GM19438 (cell line): ENCODE measurements around the gene EIF4E1B.

Source experiments
- ATAC-seq: cut with Tn5 transposase; IDR thresholded peaks from one replicate; pipeline ENCODE4 v1.9.1; 2021; ENCODE audit warnings: low read depth; ENCODE audit not compliant: unreplicated experiment

EIF4E1B gene

DNA sequence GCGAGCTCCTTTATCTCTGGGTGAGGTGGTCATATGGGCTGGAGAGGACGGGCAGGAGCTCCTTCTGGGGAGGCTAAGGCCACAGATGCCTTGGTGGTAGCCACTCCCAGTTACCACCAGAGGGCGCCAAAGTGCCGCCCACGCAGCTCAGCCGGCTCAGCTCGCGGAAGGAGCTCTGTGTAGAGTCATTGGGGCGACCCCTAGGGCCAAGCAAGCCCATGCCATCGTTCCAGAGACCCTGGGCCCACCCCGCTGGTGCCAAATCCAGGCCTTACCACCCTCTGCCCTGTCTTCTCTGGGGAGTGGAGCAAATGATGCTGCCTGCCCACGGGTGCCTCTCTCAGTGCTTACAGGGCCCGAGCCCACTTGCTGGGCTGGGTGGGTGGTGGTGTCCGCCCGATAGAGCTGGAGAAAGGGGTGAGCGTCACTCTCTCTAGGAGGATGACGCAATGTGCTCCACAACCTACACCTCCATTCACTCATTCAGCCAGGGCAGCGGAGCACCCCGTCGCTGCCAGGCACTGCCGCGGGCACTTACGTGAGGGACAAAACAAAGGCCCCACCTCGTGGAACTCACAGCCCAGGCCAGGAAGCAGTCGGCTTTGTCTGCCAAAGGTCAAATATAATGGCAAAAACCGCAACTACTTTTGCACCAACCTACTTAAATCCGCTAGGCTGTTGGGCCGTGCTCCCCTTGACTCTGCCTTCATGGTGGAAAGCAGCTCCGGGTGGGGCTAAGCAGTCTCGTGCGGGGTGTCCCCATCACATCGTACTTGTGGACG is 30.6 kb downstream of the EIF4E1B start:
- peak; percentile 53 for ATAC-seq

DNA sequence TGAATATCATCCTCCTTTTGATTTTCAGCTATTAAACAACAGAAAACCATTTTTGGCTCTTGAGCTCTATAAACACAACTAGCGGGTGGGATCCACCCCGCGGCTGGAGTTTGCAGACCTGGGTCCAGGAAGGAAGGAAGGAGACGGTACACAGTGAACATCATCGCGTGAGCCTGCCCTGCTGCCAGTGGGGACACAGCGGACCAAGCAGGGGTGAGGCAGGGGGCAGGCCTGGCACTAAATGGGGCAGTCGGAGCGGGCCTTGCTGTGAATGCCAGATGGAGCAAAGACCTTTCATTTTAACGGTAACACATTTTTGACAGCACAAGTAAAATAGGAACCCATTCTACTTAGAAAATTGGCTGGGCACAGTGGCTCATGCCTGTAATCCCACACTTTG is 31.2 kb downstream of the EIF4E1B start:
- ATAC-seq, result no peak

DNA sequence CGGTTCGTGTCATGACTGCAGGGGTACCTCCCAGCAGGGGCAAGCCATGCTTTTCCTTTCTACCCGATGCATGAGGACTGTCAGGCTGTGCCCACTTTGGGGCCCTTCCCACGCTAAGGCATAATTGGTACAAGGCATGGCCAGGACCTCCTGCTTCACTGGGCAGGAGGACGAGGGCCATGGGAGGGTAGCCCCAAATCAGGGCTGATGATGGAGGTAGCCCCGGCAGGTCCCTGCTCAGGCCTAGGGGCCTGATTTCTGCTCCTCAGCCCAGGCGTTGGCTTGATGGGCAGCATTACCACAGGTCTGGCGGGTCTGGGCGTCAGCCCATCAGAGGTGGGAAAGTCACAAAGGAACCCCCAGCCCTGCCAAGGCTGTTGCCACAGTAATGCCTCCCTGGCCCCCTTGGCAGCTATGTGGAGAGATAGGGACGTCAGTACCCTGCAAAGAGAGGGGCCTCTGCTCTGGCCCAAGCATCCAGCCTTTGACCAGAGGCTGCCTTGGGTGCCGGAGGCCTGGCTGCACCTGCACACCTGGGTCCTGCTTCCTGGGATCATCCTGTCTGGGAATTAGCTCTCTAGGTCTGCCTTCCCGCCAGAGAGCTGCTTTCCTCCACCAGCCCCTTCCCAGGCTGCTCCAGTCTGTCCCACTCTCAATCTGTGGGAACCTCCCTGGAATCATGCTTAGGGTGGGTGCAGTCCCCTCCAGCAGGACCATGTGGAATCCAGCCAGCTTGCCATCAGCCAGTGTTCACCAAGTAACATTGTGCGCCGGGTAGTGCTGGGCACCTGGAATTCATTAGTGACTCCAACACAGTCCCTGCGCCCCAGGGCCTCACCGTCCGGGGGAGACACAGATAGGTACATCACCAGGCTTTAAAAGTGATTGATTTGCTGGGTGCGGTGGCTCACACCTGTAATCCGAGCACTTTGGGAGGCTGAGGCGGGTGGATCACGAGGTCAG is 32.2 kb downstream of the EIF4E1B start:
- ATAC-seq, result no peak

DNA sequence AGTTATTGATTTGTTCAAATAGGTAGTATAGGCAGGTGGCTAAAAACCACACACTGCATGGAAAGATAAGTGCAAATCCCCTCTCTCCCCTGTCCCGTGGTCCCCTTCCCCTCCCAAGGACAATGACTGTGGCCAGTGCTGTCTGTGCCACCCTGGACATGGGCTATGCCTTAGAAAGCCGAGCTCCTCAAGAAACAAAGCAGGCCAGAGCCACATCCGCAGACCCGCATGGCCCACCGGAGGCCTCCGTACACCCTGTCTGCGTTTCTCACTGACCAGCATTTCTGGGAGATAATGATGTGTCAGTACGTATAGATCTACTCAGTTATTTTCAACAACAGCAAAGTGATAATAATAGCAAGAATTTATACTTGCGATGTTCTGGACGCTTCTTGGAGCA is 33.1 kb downstream of the EIF4E1B start:
- no peak for ATAC-seq

DNA sequence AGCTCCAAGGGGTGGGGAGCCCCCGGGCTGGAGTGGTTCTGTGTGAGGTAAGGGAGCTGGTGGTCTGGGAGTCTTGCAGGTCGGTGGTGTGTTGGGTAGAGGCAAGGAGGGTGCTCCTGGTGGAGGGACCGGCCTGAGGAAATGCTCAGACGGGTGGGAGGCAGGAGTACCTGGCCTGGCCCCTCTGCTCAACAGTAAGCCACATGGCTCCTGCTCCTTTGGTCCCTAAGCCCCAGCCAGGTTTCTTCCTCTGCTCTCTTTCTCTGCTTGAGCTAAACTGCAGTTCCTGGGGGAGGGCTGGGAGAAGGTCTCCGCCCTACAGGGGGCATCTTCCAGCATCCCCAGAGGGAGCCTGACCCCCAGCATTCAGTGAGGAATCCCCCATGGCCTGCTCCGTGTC is 34.0 kb downstream of the EIF4E1B start:
- ATAC-seq, result no peak

DNA sequence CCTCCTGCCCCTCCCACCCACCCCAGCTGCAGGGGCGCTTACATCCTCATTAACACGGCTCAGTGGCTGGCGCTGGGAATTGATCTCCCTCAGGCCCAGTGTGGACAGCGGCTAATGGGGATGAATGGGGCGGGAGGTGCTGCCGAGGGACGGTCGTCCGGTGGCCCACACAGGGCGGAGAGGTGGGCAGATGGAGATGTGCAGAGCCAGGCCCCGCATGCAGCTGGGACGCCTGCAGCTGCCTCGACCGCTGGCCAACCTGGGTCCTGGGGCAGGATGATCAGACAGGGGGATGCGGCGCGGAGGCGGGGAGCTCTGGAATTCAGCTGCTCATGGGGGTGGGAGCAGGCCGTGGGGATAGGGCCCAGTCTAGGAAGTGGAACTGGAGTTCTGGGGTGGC is 34.4 kb downstream of the EIF4E1B start:
- ATAC-seq, result no peak

DNA sequence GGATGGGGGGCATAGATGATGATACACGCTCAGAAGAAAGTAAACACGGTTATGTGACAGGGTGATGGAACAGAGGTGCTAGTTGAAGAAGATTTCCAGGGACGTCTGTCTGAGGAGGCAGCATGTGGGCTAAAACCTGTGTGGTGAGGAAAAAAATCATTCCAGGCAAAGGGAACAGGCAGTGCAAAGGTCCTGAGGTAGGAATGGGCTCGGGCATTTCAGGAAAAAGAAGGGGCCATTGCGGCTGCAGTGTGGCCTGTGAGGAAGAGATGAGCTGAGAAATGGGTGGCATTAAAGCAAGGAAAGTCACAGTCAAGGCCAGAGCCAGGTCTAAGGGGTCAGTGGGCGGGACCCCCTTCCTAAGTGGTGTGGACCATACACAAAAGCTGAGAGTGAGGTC is 35.0 kb downstream of the EIF4E1B start:
- ATAC-seq, result no peak

DNA sequence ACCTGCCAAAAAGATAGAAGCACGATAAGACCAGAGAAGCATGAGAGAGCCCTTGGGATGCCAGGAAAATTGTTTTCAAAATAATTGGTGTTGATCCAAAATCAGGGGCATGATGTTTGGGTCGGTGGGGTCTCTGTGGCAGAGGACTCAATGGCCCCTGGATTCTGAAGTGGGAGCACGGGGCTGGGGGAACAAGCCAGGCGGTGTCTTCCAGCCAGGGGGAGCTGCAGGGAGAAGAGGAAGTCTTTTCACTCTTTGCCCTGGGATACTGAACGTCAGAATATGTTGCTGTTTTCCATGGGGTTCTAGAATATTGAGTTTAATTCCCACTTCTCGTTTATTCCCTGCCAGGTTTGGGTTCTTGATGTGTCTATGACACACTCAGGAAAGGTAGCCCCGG is 37.2 kb downstream of the EIF4E1B start:
- no peak for ATAC-seq

- ATAC-seq, result no peak
Measured at GRCh38 chr5:176670449-176670848, 40.0 kb downstream of the EIF4E1B start.

GRCh38 chr5:176671399-176671798 is 40.9 kb downstream of the EIF4E1B start:
- no peak for ATAC-seq

GRCh38 chr5:176671890-176672747 is 41.6 kb downstream of the EIF4E1B start:
- no peak for ATAC-seq

- no peak for ATAC-seq
Measured at GRCh38 chr5:176673651-176674583, 43.4 kb downstream of the EIF4E1B start.

DNA sequence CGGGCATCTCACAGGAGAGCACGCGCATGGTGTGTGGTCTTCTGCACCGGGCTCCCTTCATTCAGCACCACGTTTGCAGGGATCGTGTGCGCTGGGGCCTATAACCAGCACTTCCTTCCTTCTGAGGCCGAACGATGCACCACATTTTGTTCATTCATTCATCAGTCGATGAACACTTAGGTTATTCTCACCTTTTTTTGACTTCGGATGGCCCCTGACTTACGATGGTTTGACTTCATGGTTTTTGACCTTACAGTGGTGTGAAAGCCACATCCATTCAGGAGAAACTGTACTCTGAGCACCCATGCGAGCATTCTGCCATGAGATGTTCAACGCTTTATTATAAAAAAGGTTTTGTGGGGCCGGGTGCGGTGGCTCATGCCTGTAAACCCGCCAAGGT is 44.3 kb downstream of the EIF4E1B start:
- no peak for ATAC-seq

DNA sequence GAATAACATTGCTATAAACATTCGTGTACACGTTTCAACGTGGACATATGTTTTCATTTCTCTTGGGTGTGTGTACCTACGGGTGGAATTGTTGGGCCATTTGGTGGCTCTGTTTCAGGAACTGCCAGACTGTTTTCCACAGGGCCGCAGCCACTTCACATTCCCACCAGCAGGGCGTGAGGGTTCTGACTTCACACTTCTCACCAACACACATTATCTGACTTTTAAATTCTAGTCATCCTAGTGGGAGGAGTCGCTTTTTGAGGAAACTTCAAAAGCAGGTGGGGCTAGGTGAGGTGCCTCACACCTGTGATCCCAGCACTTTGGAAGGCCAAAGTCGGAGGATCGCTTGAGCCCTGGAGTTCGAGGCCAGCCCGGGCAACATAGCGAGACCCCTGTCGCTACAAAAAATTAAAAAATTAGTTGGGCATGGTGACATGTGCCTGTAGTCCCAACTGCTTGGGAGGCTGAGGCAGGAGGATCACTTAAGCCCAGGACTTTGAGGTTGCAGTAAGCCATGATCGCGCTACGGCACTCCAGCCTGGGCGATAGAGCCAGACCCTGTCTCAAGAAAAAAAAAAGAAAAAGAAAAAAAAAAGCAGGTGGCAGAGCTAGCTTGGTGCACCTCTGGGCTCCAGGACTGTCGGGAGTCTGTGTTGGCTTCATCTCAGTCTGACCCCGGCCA is 45.3 kb downstream of the EIF4E1B start:
- no peak for ATAC-seq

- ATAC-seq, result peak; percentile 81
Measured at GRCh38 chr5:176676361-176676824, 45.9 kb downstream of the EIF4E1B start.

GRCh38 chr5:176677209-176677939 is 46.9 kb downstream of the EIF4E1B start:
- no peak for ATAC-seq

DNA sequence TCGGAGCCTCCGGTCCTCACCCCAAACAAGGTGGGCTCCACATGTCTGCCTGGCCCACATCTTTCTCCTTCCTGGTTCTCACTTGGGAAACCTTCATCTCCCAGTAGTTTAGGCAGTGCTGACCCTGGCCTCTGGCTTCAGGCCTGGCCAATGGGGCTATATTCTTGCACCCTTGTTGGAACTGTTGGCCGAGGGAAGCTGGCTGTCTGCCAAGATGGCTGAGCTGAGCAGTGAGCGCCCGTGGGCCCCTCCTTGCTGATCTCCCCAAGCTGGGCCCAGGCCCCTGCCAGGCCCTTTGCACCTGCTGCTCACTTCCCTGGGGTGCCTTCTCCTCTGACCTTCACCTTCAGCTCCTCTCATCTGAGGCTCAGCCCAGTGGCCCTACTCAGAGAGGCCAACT is 48.1 kb downstream of the EIF4E1B start:
- no peak for ATAC-seq
